COR-L47 (cell line): ENCODE results near the gene ASPSCR1.
"Not testable (repeated sequence)": the region's sequence is repeated elsewhere in the genome, so short reads cannot be mapped to it uniquely, and the experiment has no call there.

Source experiments
- DNase-seq: peaks from one replicate; lab custom pipeline; 2025; lab: John Stamatoyannopoulos, UW

ASPSCR1 gene

GRCh38 chr17:81941484-81942166, 35.8 kb upstream of the ASPSCR1 start:
- no peak for DNase-seq

GRCh38 chr17:81942167-81942553, 35.3 kb upstream of the ASPSCR1 start:
- no peak for DNase-seq

- no peak for DNase-seq
Observed at GRCh38 chr17:81944858-81945257, 32.6 kb upstream of the ASPSCR1 start.

GRCh38 chr17:81947189-81947588, 30.2 kb upstream of the ASPSCR1 start, which contains the start of gene MYADML2:
MYADML2 (minus strand) TSS chr17:81947233; CDS start chr17:81941741, 5,492 bp downstream.
- no peak for DNase-seq

- DNase-seq = no peak
Observed at GRCh38 chr17:81948635-81949378, 28.6 kb upstream of the ASPSCR1 start.

- DNase-seq = no peak
Observed at GRCh38 chr17:81950501-81950900, 26.9 kb upstream of the ASPSCR1 start.

GRCh38 chr17:81951785-81952684, 25.4 kb upstream of the ASPSCR1 start:
- no peak for DNase-seq

GRCh38 chr17:81952792-81953228, 24.6 kb upstream of the ASPSCR1 start:
- no peak for DNase-seq

- DNase-seq = not testable (repeated sequence)
Observed at GRCh38 chr17:81953443-81953842, 24.0 kb upstream of the ASPSCR1 start.

- DNase-seq = no peak
Observed at GRCh38 chr17:81954131-81955057, 23.0 kb upstream of the ASPSCR1 start.

- DNase-seq = no peak
Observed at GRCh38 chr17:81955058-81955681, 22.3 kb upstream of the ASPSCR1 start.

- no peak for DNase-seq
Observed at GRCh38 chr17:81955756-81956544, 21.5 kb upstream of the ASPSCR1 start.

GRCh38 chr17:81956607-81957589, 20.5 kb upstream of the ASPSCR1 start:
- DNase-seq = no peak

GRCh38 chr17:81957691-81958432, 19.6 kb upstream of the ASPSCR1 start:
- no peak for DNase-seq

- no peak for DNase-seq
Observed at GRCh38 chr17:81958633-81959342, 18.6 kb upstream of the ASPSCR1 start.

- peak; percentile 36 for DNase-seq
Observed at GRCh38 chr17:81959362-81960129, 17.9 kb upstream of the ASPSCR1 start.
